Liver (tissue), 3 donors: ENCODE data around the gene IL17REL.
A peak's percentile ranks its signal among the peaks of the same experiment; 100 is the strongest.

Experiments
- ATF3 ChIP-seq: IDR thresholded peaks from 2 replicates; pipeline ENCODE4 v1.6.1; 2016; ENCODE audit warnings: antibody characterized with exemption
- CTCF ChIP-seq: fragments of 150-350 bp; IDR thresholded peaks from 2 replicates; pipeline ENCODE4 v1.5.1; 2017; ENCODE audit warnings: improper control_type of control experiment, low read depth, low read length; ENCODE audit not compliant: missing input control
- EGR1 ChIP-seq, 2 donors: IDR thresholded peaks; 2 replicates each; pipeline ENCODE4 v1.6.1; 2016 to 2018; ENCODE audit warnings: antibody characterized with exemption in 2 of 2, low read depth in 2 of 2
- FOXA2 ChIP-seq: IDR thresholded peaks from 2 replicates; pipeline ENCODE4 v1.6.1; 2016; ENCODE audit warnings: antibody characterized with exemption
- HNF4G ChIP-seq: IDR thresholded peaks from 2 replicates; pipeline ENCODE4 v1.6.1; 2016; ENCODE audit warnings: antibody characterized with exemption
- JUND ChIP-seq, 2 donors: IDR thresholded peaks; 2 replicates each; pipeline ENCODE4 v1.6.1; 2016; ENCODE audit warnings: antibody characterized with exemption in 2 of 2
- MAX ChIP-seq: IDR thresholded peaks from 2 replicates; pipeline ENCODE4 v1.6.1; 2016; ENCODE audit warnings: antibody characterized with exemption
- RAD21 ChIP-seq, 2 donors: IDR thresholded peaks; 2 replicates each; pipeline ENCODE4 v1.6.1; 2016; ENCODE audit warnings: antibody characterized with exemption in 2 of 2, mild to moderate bottlenecking in 2 of 2
- REST ChIP-seq: IDR thresholded peaks from 2 replicates; pipeline ENCODE4 v1.6.1; 2016; ENCODE audit warnings: antibody characterized with exemption, mild to moderate bottlenecking
- RXRA ChIP-seq, 2 donors: IDR thresholded peaks; 2 replicates each; pipeline ENCODE4 v1.6.1; 2017 to 2018; ENCODE audit warnings: antibody characterized with exemption in 2 of 2, mild to moderate bottlenecking in 1 of 2
- SP1 ChIP-seq: IDR thresholded peaks from 2 replicates; pipeline ENCODE4 v1.6.1; 2018; ENCODE audit warnings: antibody characterized with exemption, mild to moderate bottlenecking
- TAF1 ChIP-seq: conservative IDR thresholded peaks from 2 replicates; pipeline ENCODE4 v1.6.1; 2016; ENCODE audit warnings: antibody characterized with exemption, mild to moderate bottlenecking
- YY1 ChIP-seq: IDR thresholded peaks from 2 replicates; pipeline ENCODE4 v1.6.1; 2016; ENCODE audit warnings: antibody characterized with exemption, mild to moderate bottlenecking
- ZBTB33 ChIP-seq: IDR thresholded peaks from 2 replicates; pipeline ENCODE4 v1.6.1; 2016; ENCODE audit warnings: antibody characterized with exemption
- donor health status: healthy.
- donor health status: healthy.

- peak in 1 of 2 donors; percentile 69 for TF ChIP-seq RXRA (IDR thresholded peaks at IDR 0.05)
- TF ChIP-seq RAD21 (IDR thresholded peaks at IDR 0.05), result peak in 1 of 2 donors; percentile 14
- no peak for TF ChIP-seq YY1
- no peak for TF ChIP-seq ZBTB33
- TF ChIP-seq MAX, result no peak
- no peak for TF ChIP-seq JUND (IDR thresholded peaks at IDR 0.05)
- TF ChIP-seq CTCF, result no peak
- no peak for TF ChIP-seq REST
- TF ChIP-seq FOXA2, result no peak
- TF ChIP-seq HNF4G, result peak; percentile 57
- no peak for TF ChIP-seq EGR1 (IDR thresholded peaks at IDR 0.05; ENCODE audit: low read depth in 2 of 2)
- no peak for TF ChIP-seq TAF1
- peak; percentile 60 for TF ChIP-seq ATF3
- TF ChIP-seq SP1, result peak; percentile 54
Observed at GRCh38 chr22:49959782-49960158, 52.8 kb downstream of the IL17REL start.
